ENCODE measurements around the gene ZBTB9. TPM values are rescaled to one million over a fixed set of nuclear protein-coding genes. Genes with fewer than 3 reads are reported as not detected.

The ZBTB9 gene
- total RNA-seq, 1 donor from 2014 or later: 9.6 TPM

DNA sequence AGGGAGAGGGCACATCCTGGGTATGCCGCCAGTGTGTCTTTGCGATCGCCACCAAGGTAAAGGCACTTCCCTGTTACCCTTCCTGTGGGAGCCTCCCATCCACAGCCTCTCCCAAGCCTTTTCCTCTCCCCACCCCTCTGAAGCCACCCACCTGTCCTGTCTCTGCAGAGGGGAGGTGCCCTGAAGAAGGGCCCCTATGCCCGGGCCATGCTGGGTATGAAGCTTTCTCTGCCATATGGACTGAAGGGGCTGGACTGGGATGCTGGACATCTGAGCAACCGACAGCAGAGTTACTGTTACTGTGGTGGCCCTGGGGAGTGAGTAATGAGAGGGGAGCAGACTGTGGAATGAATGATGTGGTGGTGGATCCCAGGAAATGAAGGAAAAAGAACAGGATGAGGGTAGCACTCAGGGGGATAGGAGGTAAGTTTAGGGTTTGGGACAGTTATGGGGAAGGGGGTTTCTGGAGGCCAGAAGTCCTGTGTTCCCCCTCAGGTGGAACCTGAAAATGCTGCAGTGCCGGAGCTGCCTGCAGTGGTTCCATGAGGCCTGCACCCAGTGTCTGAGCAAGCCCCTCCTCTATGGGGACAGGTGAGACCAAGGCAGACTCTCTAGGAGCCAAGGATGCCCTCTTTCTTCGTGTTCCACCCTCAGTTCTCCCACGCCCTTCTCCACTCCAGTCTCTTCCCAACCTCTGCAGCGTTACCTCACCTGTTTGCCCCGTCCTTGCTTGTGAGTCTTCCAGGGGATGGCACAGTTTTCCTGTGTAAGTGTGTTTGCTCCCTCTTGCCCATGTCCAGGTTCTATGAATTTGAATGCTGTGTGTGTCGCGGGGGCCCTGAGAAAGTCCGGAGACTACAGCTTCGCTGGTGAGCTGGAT lies 40.9 kb upstream of the ZBTB9 start:
- H3K4me1 Mint-ChIP-seq: peaks cover 38% of the 10 kb centered on the region
- no peaks in the 10 kb centered on the region for H3K27me3 Mint-ChIP-seq (ENCODE audit: low read depth)
- no peak for DNase-seq (ENCODE audit: low spot score in 2 of 2, unreplicated experiment in 2 of 2)
- TF ChIP-seq, protein P1, sequence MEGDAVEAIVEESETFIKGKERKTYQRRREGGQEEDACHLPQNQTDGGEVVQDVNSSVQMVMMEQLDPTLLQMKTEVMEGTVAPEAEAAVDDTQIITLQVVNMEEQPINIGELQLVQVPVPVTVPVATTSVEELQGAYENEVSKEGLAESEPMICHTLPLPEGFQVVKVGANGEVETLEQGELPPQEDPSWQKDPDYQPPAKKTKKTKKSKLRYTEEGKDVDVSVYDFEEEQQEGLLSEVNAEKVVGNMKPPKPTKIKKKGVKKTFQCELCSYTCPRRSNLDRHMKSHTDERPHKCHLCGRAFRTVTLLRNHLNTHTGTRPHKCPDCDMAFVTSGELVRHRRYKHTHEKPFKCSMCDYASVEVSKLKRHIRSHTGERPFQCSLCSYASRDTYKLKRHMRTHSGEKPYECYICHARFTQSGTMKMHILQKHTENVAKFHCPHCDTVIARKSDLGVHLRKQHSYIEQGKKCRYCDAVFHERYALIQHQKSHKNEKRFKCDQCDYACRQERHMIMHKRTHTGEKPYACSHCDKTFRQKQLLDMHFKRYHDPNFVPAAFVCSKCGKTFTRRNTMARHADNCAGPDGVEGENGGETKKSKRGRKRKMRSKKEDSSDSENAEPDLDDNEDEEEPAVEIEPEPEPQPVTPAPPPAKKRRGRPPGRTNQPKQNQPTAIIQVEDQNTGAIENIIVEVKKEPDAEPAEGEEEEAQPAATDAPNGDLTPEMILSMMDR (IDR thresholded peaks at IDR 0.05; ENCODE audit: unreplicated experiment): no peak
- peak overlapping the region; percentile 35 for H3K27ac Mint-ChIP-seq
- peaks cover 7% of the 10 kb centered on the region for H3K36me3 Mint-ChIP-seq
- no peaks in the 10 kb centered on the region for H3K9me3 Mint-ChIP-seq
- H3K4me3 Mint-ChIP-seq: no peak overlapping the region

- H3K4me1 Mint-ChIP-seq: peaks cover 48% of the 10 kb centered on the region
- TF ChIP-seq, protein P1 (IDR thresholded peaks at IDR 0.05; ENCODE audit: unreplicated experiment): peak; percentile 10
- no peak for DNase-seq (ENCODE audit: low spot score in 2 of 2, unreplicated experiment in 2 of 2)
- no peaks in the 10 kb centered on the region for H3K27me3 Mint-ChIP-seq (ENCODE audit: low read depth)
- peak overlapping the region; percentile 17 for H3K27ac Mint-ChIP-seq
- H3K9me3 Mint-ChIP-seq: no peaks in the 10 kb centered on the region
- peak overlapping the region; percentile 7 for H3K4me3 Mint-ChIP-seq
- H3K36me3 Mint-ChIP-seq: peaks cover 7% of the 10 kb centered on the region
Observed at GRCh38 chr6:33414592-33415271, 39.6 kb upstream of the ZBTB9 start.

DNA sequence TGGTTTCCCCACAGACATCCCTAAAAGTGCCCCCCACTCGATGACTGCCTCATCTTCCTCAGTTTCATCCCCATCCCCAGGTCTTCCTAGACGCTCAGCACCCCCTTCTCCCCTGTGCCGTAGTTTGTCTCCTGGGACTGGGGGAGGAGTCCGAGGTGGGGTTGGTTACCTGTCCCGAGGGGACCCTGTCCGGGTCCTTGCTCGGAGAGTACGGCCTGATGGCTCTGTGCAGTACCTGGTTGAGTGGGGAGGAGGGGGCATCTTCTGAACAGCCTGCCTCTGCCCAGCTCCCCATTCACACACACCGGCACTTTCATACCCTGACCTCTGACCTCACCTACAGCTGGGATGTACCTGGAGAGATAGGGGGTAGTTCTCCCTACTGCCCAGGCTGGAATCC lies 38.5 kb upstream of the ZBTB9 start:
- no peak overlapping the region for H3K27ac Mint-ChIP-seq
- H3K9me3 Mint-ChIP-seq: no peaks in the 10 kb centered on the region
- H3K4me1 Mint-ChIP-seq: peaks cover 49% of the 10 kb centered on the region
- peaks cover 7% of the 10 kb centered on the region for H3K36me3 Mint-ChIP-seq
- no peak for DNase-seq (ENCODE audit: low spot score in 2 of 2, unreplicated experiment in 2 of 2)
- TF ChIP-seq, protein P1 (IDR thresholded peaks at IDR 0.05; ENCODE audit: unreplicated experiment): no peak
- peak overlapping the region; percentile 7 for H3K4me3 Mint-ChIP-seq
- H3K27me3 Mint-ChIP-seq (ENCODE audit: low read depth): no peaks in the 10 kb centered on the region

DNA sequence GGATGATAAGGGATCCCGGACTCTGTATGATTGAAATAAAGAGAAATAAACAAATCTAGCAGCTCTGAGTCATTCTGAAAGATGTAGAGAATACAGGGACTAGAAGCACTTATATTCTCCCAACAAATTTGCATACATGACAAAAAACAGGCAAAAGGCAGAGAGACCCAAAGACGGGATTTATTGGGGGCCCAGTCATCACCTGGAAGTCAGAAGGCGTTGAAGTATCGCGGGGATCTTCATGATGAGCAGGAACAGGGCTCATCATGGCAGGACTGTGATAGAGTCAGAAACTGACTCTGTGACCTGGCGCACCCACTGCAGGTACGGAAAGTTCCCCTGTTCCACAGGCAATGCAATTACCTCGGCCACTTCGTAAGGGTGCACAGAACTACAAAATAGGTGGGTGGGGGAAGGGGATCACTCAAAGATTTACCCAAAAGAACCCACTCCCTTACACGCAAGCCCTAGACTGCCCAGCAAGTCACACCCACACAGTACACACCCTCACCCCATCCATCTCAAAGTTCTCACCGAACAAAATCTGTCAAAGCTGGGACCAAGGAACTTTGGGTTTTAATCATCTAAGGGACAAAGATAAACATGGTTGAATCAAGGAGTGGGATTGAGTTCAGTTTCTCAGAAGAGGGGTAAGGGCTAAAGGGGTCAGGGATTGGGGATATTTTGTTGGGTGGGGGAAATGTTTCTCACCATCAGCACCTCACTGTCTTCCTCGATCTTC lies 37.8 kb upstream of the ZBTB9 start:
- DNase-seq (ENCODE audit: low spot score in 2 of 2, unreplicated experiment in 2 of 2): no peak
- H3K27ac Mint-ChIP-seq: peak overlapping the region; percentile 98
- H3K9me3 Mint-ChIP-seq: no peaks in the 10 kb centered on the region
- H3K36me3 Mint-ChIP-seq: peaks cover 7% of the 10 kb centered on the region
- H3K4me1 Mint-ChIP-seq: peaks cover 52% of the 10 kb centered on the region
- H3K27me3 Mint-ChIP-seq (ENCODE audit: low read depth): no peaks in the 10 kb centered on the region
- H3K4me3 Mint-ChIP-seq: peak overlapping the region; percentile 94
- TF ChIP-seq, protein P1 (IDR thresholded peaks at IDR 0.05; ENCODE audit: unreplicated experiment): no peak

DNA sequence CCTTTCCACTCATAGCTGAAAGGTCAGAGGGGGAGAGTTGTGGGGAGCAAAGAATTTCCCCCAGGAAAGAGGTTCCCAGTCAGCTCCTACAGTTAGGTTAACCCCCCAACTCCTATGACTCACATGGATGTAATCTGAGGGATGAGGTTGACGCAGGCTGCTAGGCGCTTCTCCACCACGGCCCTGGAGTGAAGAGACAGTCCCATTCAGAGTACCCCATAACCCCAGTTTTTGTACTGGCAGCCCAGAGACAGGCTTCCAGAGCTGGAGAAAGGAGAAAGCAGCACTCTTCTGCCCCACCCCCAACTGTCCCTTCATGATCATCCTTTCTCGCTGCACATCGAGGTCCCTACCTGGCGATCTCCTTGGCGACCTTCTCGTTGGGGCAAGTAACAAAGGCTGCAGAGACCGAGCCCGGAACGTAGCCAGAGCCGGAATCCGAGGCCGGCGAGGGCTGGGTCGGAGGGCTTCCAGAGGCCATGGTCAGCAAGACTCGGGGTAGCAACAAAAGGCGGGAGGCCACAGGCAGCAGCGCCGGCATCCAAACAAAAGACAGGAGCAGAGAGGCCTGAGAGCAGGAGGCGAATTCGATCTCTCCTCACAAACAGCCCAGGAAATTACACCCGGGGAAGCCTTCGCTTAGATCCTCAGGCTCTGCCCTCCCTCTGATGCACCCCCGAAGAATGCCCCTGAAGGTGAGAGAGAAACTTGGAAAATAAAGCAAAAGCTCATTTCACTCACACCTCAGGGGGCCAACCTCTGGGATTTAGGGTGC lies 37.1 kb upstream of the ZBTB9 start:
- peak overlapping the region; percentile 98 for H3K27ac Mint-ChIP-seq
- peaks cover 54% of the 10 kb centered on the region for H3K4me1 Mint-ChIP-seq
- TF ChIP-seq, protein P1 (IDR thresholded peaks at IDR 0.05; ENCODE audit: unreplicated experiment): no peak
- H3K4me3 Mint-ChIP-seq: peak overlapping the region; percentile 94
- H3K9me3 Mint-ChIP-seq: no peaks in the 10 kb centered on the region
- peaks cover 7% of the 10 kb centered on the region for H3K36me3 Mint-ChIP-seq
- H3K27me3 Mint-ChIP-seq (ENCODE audit: low read depth): no peaks in the 10 kb centered on the region
- no peak for DNase-seq (ENCODE audit: low spot score in 2 of 2, unreplicated experiment in 2 of 2)
